Gastroesophageal sphincter (tissue), 4 donors: ENCODE results near the gene CACNG1. TPM values are rescaled to one million over a fixed set of nuclear protein-coding genes. Genes with fewer than 3 reads are reported as not detected.

Experiments
- ATAC-seq: fragments of 150-250 bp; one replicate; pipeline ENCODE4 v1.9.1; 2016; ENCODE audit warnings: mild to moderate bottlenecking, moderate library complexity
- H3K27ac ChIP-seq, 4 donors: fragments of 200-600 bp; sonication (generic) in 3 of 4; 1 replicate in 3 of 4; 2 replicates in 1 of 4; pipeline ENCODE4 v1.5.1; 2016 to 2019
- H3K27me3 ChIP-seq: fragments of 200-600 bp; sonication (generic); one replicate; pipeline ENCODE4 v1.5.1; 2019
- H3K36me3 ChIP-seq, 2 donors: fragments of 200-600 bp; sonication (generic); one replicate each; pipeline ENCODE4 v1.5.1; 2019; ENCODE audit warnings: control low read depth in 1 of 2
- H3K4me1 ChIP-seq, 3 donors: fragments of 200-600 bp; sonication (generic); 1 replicate in 2 of 3; 2 replicates in 1 of 3; pipeline ENCODE4 v1.5.1; 2016 to 2019; ENCODE audit warnings: control low read depth in 2 of 3
- H3K4me3 ChIP-seq, 2 donors: fragments of 200-600 bp; sonication (generic); one replicate each; pipeline ENCODE4 v1.5.1; 2019; ENCODE audit warnings: mild to moderate bottlenecking in 1 of 2, moderate library complexity in 1 of 2
- H3K9me3 ChIP-seq, 3 donors: fragments of 200-600 bp; sonication (generic); one replicate each; pipeline ENCODE4 v1.5.1; 2017 to 2019; ENCODE audit warnings: control low read depth in 2 of 3
- CTCF ChIP-seq, 4 experiments: fragments of 200-600 bp in 2 of 4; fragments of 450-650 bp in 2 of 4; sonication (generic) in 1 of 4; IDR thresholded peaks; one replicate each; pipeline ENCODE4 v1.5.1; 2017 to 2019; ENCODE audit warnings: antibody characterized with exemption in 4 of 4, mild to moderate bottlenecking in 2 of 4, moderate library complexity in 2 of 4
- EP300 ChIP-seq: sonication (generic); formaldehyde crosslinking; IDR thresholded peaks from one replicate; pipeline ENCODE4 v1.6.1; 2017; ENCODE audit warnings: antibody characterized with exemption, mild to moderate bottlenecking
- POLR2A ChIP-seq, 2 donors: fragments of 450-650 bp; IDR thresholded peaks; one replicate each; pipeline ENCODE4 v1.6.1; 2017; ENCODE audit warnings: antibody characterized with exemption in 2 of 2, mild to moderate bottlenecking in 2 of 2, moderate library complexity in 1 of 2
- POLR2AphosphoS5 ChIP-seq: sonication (generic); formaldehyde crosslinking; IDR thresholded peaks from one replicate; pipeline ENCODE4 v1.6.1; 2017; ENCODE audit warnings: antibody characterized with exemption
- WGBS, 2 donors: methylation state at CpG; one replicate each; pipeline ENCODE4 v1.1.5; 2018; ENCODE audit warnings: low coverage in 1 of 2; 5-methylcytosine and 5-hydroxymethylcytosine counted together
- total RNA-seq, 4 donors: library from RNA; depleted of rRNA; stranded (reverse); fragments of >200 nt; gene quantifications; one replicate each; pipeline ENCODE4 v1.1.0, GENCODE V29; 2016

Gene CACNG1
- total RNA-seq, 4 donors from 2014 or later: not detected

DNA sequence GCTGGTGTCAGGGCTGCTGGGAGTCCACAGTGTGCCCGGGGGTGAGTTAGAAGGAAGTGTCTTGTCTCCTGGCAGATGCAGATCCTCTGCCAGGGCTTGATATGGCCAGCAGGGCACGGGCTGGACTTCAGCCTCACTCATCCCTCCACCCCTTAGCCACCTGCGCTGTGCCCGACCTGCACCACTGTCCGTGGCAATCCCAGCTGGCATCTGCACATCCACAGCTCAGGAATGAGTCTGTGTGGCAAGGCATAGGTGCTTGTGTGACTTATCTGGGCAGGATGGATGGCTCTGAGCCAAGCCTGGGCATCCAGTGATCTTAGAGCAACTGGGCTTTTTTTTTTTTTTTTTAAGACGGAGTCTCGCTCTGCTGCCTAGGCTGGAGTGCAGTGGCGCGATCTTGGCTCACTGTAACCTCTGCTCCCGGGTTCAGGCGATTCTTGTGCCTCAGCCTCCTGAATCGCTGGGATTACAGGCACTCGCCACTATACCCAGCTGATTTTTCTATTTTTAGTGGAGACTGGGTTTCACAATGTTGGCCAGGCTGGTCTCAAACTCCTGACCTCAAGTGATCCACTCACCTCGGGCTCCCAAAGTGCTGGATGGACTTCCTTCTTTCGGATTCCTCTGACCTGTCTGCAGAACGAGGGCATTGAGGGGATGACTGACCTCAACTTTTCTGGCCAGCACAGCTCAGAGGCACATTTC, 22.5 kb upstream of the CACNG1 start:
- Histone ChIP-seq H3K9me3 (no peaks in the 10 kb centered on the region), H3K27ac (no peak overlapping the region), H3K4me1 (no peaks in the 10 kb centered on the region), H3K27me3 (no peaks in the 10 kb centered on the region), H3K36me3 (no peaks in the 10 kb centered on the region), H3K4me3 (no peak overlapping the region)
- no peak for ATAC-seq
- 96 to 100% methylated on average over 1 to 3 of the region's 16 CpGs for WGBS, 2 donors
- TF ChIP-seq POLR2A (IDR thresholded peaks at IDR 0.05) (no peak), POLR2AphosphoS5 (no peak), EP300 (no peak), CTCF (IDR thresholded peaks at IDR 0.05) (no peak)

DNA sequence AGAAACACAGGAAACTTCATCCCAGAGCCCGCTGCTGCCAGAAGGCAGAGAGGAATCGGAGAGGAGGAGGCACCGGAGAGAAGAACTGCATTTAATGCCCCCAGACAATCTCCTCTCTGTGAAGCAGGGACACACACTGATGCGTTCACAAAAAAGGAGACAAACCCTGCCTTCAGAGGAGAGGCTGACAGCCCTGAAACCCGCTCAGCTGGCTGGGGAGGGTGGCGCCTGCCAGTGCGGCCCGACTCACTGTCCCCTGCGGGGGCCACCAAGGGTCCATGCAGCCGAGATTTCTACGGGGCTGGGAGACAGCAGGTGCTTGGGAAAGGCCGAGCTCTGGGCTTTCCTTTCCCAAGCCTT, 21.9 kb upstream of the CACNG1 start:
- no peak for ATAC-seq
- H3K36me3 ChIP-seq: no peaks in the 10 kb centered on the region
- H3K9me3 ChIP-seq: no peaks in the 10 kb centered on the region
- no peak overlapping the region for H3K4me3 ChIP-seq
- no peak overlapping the region for H3K27ac ChIP-seq
- H3K4me1 ChIP-seq: no peaks in the 10 kb centered on the region
- no peaks in the 10 kb centered on the region for H3K27me3 ChIP-seq
- 69 to 80% methylated on average over 1 to 4 of the region's 12 CpGs for WGBS, 2 donors
- no peak for TF ChIP-seq EP300
- TF ChIP-seq CTCF (IDR thresholded peaks at IDR 0.05): no peak
- no peak for TF ChIP-seq POLR2AphosphoS5
- TF ChIP-seq POLR2A (IDR thresholded peaks at IDR 0.05): no peak

- Histone ChIP-seq H3K36me3 (no peaks in the 10 kb centered on the region), H3K4me1 (no peaks in the 10 kb centered on the region), H3K4me3 (no peak overlapping the region), H3K27me3 (no peaks in the 10 kb centered on the region), H3K9me3 (no peaks in the 10 kb centered on the region), H3K27ac (no peak overlapping the region)
- no CpG with 5 or more reads among the region's 17 CpGs for WGBS, 2 donors
- TF ChIP-seq POLR2AphosphoS5 (no peak), POLR2A (IDR thresholded peaks at IDR 0.05) (no peak), CTCF (IDR thresholded peaks at IDR 0.05) (no peak), EP300 (no peak)
- ATAC-seq: no peak
Measured at GRCh38 chr17:67024736-67025135, 19.6 kb upstream of the CACNG1 start.

- no peak for TF ChIP-seq POLR2AphosphoS5
- TF ChIP-seq CTCF (IDR thresholded peaks at IDR 0.05): no peak
- no peak for TF ChIP-seq POLR2A (IDR thresholded peaks at IDR 0.05)
- TF ChIP-seq EP300: no peak
- ATAC-seq: no peak
Measured at GRCh38 chr17:67025216-67025792, 19.1 kb upstream of the CACNG1 start.

DNA sequence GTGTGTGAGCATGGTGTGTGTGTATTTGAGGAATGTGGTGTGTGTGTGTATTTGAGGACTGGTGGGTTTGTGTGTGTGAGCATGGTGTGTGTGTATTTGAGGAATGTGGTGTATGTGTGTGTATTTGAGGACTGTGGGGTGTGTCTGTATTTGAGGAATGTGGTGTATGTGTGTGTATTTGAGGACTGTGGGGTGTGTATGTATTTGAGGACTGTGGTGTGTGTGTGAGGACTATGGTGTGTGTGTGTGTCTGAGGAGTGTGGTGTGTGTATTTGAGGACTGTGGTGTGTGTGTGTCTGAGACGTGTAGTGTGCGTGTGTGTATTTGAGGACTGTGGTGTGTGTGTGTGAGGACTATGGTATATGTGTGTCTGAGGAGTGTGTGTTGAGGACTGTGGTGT, 18.0 kb upstream of the CACNG1 start:
- Histone ChIP-seq H3K27ac (no peak overlapping the region), H3K4me3 (no peak overlapping the region), H3K36me3 (no peaks in the 10 kb centered on the region), H3K27me3 (no peaks in the 10 kb centered on the region), H3K9me3 (no peaks in the 10 kb centered on the region), H3K4me1 (no peaks in the 10 kb centered on the region)
- 50 to 91% methylated on average over 1 to 2 of the region's 2 CpGs for WGBS, 2 donors
- no peak for TF ChIP-seq POLR2A (IDR thresholded peaks at IDR 0.05)
- no peak for TF ChIP-seq CTCF (IDR thresholded peaks at IDR 0.05)
- no peak for TF ChIP-seq EP300
- TF ChIP-seq POLR2AphosphoS5: no peak
- no peak for ATAC-seq

More at GRCh38 chr17:67025216-67025792, 19.1 kb upstream of the CACNG1 start:
- no peaks in the 10 kb centered on the region for H3K36me3 ChIP-seq
- H3K27me3 ChIP-seq: no peaks in the 10 kb centered on the region
- 97% methylated on average over 10 of the region's 20 CpGs; no CpG with 5 or more reads in 1 of the 2 donors for WGBS, 2 donors
- H3K27ac ChIP-seq: no peak overlapping the region
- no peak overlapping the region for H3K4me3 ChIP-seq
- no peaks in the 10 kb centered on the region for H3K4me1 ChIP-seq
- H3K9me3 ChIP-seq: no peaks in the 10 kb centered on the region
